ENCODE data around the gene EPHB2. TPM values are rescaled to one million over a fixed set of nuclear protein-coding genes. Genes with fewer than 3 reads are reported as not detected.
"Not testable (repeated sequence)": the region's sequence is repeated elsewhere in the genome, so short reads cannot be mapped to it uniquely, and the experiment has no call there.

Gene EPHB2
- total and polyA plus RNA-seq, 2 donors (not counting 3 experiments of a cell fraction or from before 2014, with no cell fraction given) = 50.8 to 69.1 TPM

DNA sequence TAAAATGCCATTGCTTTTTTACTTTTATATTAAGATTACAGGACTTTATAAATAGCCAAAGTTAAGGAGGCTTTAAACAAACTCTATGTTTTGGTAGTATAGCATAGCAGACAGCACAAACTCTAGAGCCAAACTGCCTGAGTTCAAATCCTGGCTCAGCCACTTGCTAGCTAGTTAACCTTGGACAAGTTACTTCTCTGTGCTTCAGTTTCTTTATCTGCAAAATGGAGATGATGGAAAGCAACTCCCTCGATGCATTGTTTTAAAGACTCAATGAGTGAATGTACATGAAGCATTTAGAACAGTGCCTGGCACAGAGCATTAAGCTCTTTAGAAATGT is 36.3 kb upstream of the EPHB2 start:
- H3K4me1 ChIP-seq (ENCODE audit: control insufficient read depth, extremely low read depth, insufficient read depth, low read length) = peaks cover 10% of the 10 kb centered on the region
- CTCF ChIA-PET = interaction anchor here (0.7 to 5.8 kb wide), 34 partner anchors 9 to 291 kb away, joined by 3 to 149 read pairs (median 4); no protein-coding TSS in a partner anchor
- BruUV-seq (replicated peaks) = no TSS peak
- no peak overlapping the region for H3K9ac ChIP-seq (replicated peaks; ENCODE audit: extremely low read depth, insufficient read depth, low read length)
- H2AFZ ChIP-seq (ENCODE audit: low read depth, low read length) = no peak overlapping the region
- POLR2A ChIA-PET = no interaction called here
- H3K9me1 ChIP-seq (replicated peaks; ENCODE audit: control insufficient read depth, extremely low read depth, insufficient read depth, low read length) = no peaks in the 10 kb centered on the region
- no peaks in the 10 kb centered on the region for H3K79me2 ChIP-seq (ENCODE audit: control insufficient read depth, insufficient read depth, low read length)
- H3K4me2 ChIP-seq (ENCODE audit: insufficient read depth, low read length) = no peak overlapping the region
- FAIRE-seq = no peak
- no peaks in the 10 kb centered on the region for H4K20me1 ChIP-seq (replicated peaks; ENCODE audit: control insufficient read depth, extremely low read depth, insufficient read depth, low read length)
- TF ChIP-seq CTCF (IDR thresholded peaks at IDR 0.05; ENCODE audit: extremely low read depth in 1 of 2, insufficient read depth in 1 of 2, low read depth in 1 of 2, low read length in 2 of 2) = no peak
- no peak for TF ChIP-seq GATA2 (IDR thresholded peaks at IDR 0.05; ENCODE audit: insufficient read depth, insufficient read length, low read depth, low read length)
- TF ChIP-seq FOS (IDR thresholded peaks at IDR 0.05; ENCODE audit: borderline replicate concordance, insufficient read depth, low read length) = no peak
- peak; percentile 19 for TF ChIP-seq EZH2 (IDR thresholded peaks at IDR 0.05; ENCODE audit: borderline replicate concordance, low read depth, low read length, severe bottlenecking)
- TF ChIP-seq, protein P1, sequence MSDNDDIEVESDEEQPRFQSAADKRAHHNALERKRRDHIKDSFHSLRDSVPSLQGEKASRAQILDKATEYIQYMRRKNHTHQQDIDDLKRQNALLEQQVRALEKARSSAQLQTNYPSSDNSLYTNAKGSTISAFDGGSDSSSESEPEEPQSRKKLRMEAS (IDR thresholded peaks at IDR 0.05; ENCODE audit: insufficient read depth, insufficient read length) = no peak
- no peak for TF ChIP-seq POLR2AphosphoS5 (IDR thresholded peaks at IDR 0.05; ENCODE audit: insufficient read depth, low read depth, low read length)
- no peak for TF ChIP-seq MYC (IDR thresholded peaks at IDR 0.05; ENCODE audit: low read depth, low read length)
- intact Hi-C loops (cut with micrococcal nuclease) = loop anchor here (1.0 to 2.0 kb wide), 6 partner anchors 30 to 290 kb away; no protein-coding TSS in a partner anchor
- DNase-seq (ENCODE audit: low read depth, low spot score) = no peak
- no peaks in the 10 kb centered on the region for H3K36me3 ChIP-seq (ENCODE audit: control insufficient read depth in 2 of 2, extremely low read depth in 1 of 2, insufficient read depth in 2 of 2, low read length in 2 of 2)
- H3K4me3 ChIP-seq (replicated peaks in 1 of 3; ENCODE audit: insufficient read depth in 1 of 3, low read depth in 1 of 3, low read length in 3 of 3) = no peak overlapping the region
- H3K27ac ChIP-seq (ENCODE audit: insufficient read depth, low read depth, low read length) = no peak overlapping the region
- peaks cover 11 to 12% of the 10 kb centered on the region in 2 experiments for H3K27me3 ChIP-seq (ENCODE audit: control insufficient read depth in 2 of 2, insufficient read depth in 2 of 2, low read length in 2 of 2)
- H3K9me3 ChIP-seq (replicated peaks; ENCODE audit: control insufficient read depth, insufficient read depth, low read length) = no peaks in the 10 kb centered on the region
- dilution Hi-C loops (cut with MboI; ENCODE audit: extremely low pct_ligation_motif_present, low sequenced_read_pairs) = loop anchor here (25.0 kb wide), 1 partner anchor 288 kb away; the partner anchor contains the start of gene LACTBL1

GRCh38 chr1:22676151-22676550 is 34.5 kb upstream of the EPHB2 start:
- BruUV-seq (replicated peaks); H3K9me3 ChIP-seq (replicated peaks; ENCODE audit: control insufficient read depth, insufficient read depth, low read length); intact Hi-C loops (cut with micrococcal nuclease); POLR2A ChIA-PET; H2AFZ ChIP-seq (ENCODE audit: low read depth, low read length); DNase-seq (ENCODE audit: low read depth, low spot score); H3K79me2 ChIP-seq (ENCODE audit: control insufficient read depth, insufficient read depth, low read length); H3K9ac ChIP-seq (replicated peaks; ENCODE audit: extremely low read depth, insufficient read depth, low read length); H3K27ac ChIP-seq (ENCODE audit: insufficient read depth, low read depth, low read length); dilution Hi-C loops (cut with MboI; ENCODE audit: extremely low pct_ligation_motif_present, low sequenced_read_pairs); H4K20me1 ChIP-seq (replicated peaks; ENCODE audit: control insufficient read depth, extremely low read depth, insufficient read depth, low read length); H3K4me2 ChIP-seq (ENCODE audit: insufficient read depth, low read length); H3K36me3 ChIP-seq (ENCODE audit: control insufficient read depth in 2 of 2, extremely low read depth in 1 of 2, insufficient read depth in 2 of 2, low read length in 2 of 2); H3K4me3 ChIP-seq (replicated peaks in 1 of 3; ENCODE audit: insufficient read depth in 1 of 3, low read depth in 1 of 3, low read length in 3 of 3); H3K9me1 ChIP-seq (replicated peaks; ENCODE audit: control insufficient read depth, extremely low read depth, insufficient read depth, low read length): not testable (repeated sequence)
- Histone ChIP-seq H3K27me3 (ENCODE audit: control insufficient read depth in 2 of 2, insufficient read depth in 2 of 2, low read length in 2 of 2) (peaks cover 8 to 12% of the 10 kb centered on the region in 2 experiments), H3K4me1 (ENCODE audit: control insufficient read depth, extremely low read depth, insufficient read depth, low read length) (peaks cover 10% of the 10 kb centered on the region)
- FAIRE-seq = peak; percentile 42
- CTCF ChIA-PET = interaction anchor here (2.1 to 5.8 kb wide), 4 partner anchors 27 to 255 kb away, joined by 15 to 149 read pairs (median 72); no protein-coding TSS in a partner anchor
